Posterior vena cava (tissue), 2 donors: Measurements from ENCODE around the gene CNOT3. TPM values are rescaled to one million over a fixed set of nuclear protein-coding genes. Genes with fewer than 3 reads are reported as not detected.
"Not testable (repeated sequence)": the region's sequence is repeated elsewhere in the genome, so short reads cannot be mapped to it uniquely, and the experiment has no call there.

Experiments used
- DNase-seq: peaks from one replicate; pipeline ENCODE4 v3.0.0-alpha.2; 2020; ENCODE audit warnings: low spot score
- intact Hi-C, 2 donors: fragments of 100-400 bp; cut with DNase I; formaldehyde crosslinking; loops; one replicate each; pipeline versions ENCODE4 v1.14.1 to v1.14.2; 2022 to 2023
- total RNA-seq, 2 donors: library from RNA; stranded (reverse); fragmentation: NEBNext Ultra II Directional; extraction: Animal tissue kit (Norgen Biotek cat#: 25700); gene quantifications; one replicate each; pipeline ENCODE4 v1.2.1, GENCODE V29; 2021
- donor health status: DM: yes; HTN: yes; CAD: no.
- donor health status: DM: yes; HTN: yes; CAD: no.

The CNOT3 gene
- total RNA-seq, 2 donors from 2014 or later = 25.6 to 29.1 TPM

DNA sequence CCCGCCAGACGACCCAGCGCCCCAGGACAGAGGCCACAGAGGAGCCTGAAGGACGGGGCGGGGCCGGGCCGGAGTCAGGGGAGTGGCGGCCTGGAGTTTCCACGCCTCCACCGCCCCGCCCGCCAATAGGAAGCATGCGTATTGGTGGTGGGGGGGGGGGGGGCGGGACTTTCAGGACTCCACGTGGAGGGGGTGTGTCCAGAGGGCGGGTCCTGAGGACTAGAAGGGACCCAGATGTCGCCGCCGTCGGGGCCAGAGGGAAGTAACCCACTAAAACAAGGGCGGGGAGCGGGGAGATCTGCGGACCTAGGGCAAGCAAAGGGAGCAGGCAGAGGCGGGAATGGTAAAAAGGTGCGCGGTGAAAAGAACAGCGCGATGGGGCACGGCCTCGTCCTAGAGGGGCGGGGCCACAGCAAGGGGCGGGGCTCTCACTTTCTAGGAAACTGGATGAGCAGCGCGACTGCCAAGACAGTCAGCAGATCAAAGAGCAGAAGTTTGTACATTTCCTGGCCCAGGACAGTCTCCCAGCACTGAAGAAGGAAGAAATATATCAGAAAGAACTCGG is 24.8 kb downstream of the CNOT3 start:
- DNase-seq = peak; percentile 96
- intact Hi-C loops = no loop called here

DNA sequence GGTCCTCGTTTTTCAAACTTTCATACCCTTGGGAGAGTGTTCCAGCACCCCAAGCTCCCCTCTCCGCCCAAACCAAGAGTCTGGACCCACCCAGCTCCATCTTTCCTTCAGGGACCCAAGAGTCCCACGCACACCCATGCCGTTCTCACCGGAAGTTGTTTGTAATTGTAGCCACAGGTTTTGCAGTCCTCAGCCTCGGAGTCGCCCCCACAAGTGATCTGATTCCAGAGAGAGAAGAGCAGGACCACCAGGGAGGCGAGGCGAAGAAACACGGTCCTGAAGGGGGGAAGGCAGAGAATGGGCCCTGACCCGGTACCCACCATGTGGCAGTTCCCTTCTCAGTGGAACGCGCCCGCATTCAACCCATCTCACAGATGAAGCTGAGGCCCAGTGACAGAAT is 25.3 kb downstream of the CNOT3 start:
- DNase-seq = no peak
- intact Hi-C loops = no loop called here

DNA sequence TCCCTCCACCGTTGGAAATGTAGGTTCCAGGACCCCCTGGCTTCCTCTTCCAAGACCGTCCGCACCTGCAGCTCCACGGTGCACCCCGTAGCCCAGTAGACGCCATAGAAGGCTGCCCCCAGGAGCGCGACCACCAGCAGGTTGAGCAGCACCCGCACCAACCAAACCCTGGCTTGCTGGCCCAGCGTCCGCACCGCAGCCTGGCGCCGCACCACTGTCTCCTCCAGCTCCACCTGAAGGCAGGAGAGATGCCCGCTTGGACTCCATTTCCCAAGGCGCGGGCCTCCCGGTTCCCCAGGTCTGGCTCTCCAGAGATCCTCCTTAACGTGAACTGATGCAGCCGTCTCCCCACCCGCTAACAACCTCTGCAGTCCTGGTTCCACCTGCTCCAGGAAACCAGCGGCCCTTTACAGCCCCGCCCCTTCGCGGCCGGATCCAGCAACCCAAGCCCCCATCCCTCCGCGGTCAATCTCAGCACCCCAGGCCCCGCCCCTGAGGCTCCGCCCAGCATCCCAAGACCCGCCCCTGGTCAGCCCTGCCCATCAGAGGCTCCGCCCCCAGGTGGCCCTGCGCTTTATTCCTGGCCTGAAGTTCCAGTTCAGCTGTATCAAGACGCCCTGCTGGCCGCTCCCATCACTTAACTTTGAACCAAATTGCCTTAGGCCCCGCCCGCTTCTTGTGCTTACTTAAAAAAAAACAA is 27.0 kb downstream of the CNOT3 start:
- peak; percentile 92 for DNase-seq
- intact Hi-C loops = loop anchor here in 1 of 2 donors (5.0 kb wide), 1 partner anchor 68 kb away; no protein-coding TSS in a partner anchor

DNA sequence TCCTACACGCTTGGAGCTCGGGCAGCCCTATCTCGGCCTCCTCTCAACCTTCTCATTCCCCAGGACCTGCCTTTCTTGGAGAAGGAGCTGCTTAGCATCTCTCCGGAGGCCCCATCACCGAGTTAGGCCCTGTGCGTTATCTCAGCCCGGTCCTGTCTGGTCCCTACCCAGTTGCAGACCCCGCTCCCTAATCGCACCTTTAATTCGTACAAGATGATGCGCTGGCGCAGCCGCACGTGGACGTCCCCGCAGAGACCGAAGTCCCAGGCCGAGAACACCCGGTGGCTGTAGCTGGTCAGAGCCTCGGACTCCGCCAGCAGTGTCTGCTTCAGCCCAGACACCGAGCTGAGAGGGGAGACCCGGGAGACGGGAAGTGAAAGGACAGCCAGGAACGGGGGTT is 27.7 kb downstream of the CNOT3 start:
- DNase-seq = no peak
- intact Hi-C loops = loop anchor here in 1 of 2 donors (5.0 kb wide), 1 partner anchor 67 kb away; no protein-coding TSS in a partner anchor

DNA sequence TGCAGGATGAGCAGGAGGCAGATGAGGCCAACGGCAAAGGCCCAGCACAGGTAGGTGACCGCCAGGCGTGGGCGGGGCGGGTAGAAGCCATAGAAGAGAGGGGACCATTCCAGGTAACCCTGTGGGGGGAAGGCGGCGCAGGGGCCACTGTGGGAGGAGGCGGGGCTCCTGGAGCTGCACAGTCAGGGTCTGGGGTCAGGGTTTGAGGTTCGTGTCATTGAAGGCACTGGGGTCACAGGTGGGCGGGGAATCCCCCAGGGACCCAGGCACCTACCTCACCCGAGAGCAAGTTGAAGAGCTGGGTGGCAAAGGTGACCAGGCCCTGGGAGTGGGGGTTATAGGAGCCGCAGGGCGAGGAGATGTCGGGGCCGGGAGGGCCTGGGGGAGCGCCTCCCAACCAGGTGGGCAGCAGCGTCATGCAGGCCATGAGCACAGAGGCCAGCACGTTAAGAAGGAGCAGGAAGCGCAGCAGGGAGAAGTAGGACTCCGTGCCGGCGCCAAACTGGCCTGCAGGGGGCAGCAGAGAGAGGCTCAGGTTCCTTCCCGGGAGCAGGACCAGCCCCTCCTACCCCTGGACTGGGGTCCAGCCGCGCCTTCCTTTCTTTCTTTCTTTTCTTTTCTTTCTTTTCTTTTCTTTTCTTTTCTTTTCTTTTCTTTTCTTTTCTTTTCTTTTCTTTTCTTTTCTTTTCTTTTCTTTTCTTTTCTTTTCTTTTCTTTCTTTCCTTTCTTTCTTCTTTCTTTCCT is 30.8 kb downstream of the CNOT3 start:
- intact Hi-C loops = loop anchor here (2.0 to 5.0 kb wide), 2 partner anchors 62 to 64 kb away; no protein-coding TSS in a partner anchor
- DNase-seq = peak; percentile 99

DNA sequence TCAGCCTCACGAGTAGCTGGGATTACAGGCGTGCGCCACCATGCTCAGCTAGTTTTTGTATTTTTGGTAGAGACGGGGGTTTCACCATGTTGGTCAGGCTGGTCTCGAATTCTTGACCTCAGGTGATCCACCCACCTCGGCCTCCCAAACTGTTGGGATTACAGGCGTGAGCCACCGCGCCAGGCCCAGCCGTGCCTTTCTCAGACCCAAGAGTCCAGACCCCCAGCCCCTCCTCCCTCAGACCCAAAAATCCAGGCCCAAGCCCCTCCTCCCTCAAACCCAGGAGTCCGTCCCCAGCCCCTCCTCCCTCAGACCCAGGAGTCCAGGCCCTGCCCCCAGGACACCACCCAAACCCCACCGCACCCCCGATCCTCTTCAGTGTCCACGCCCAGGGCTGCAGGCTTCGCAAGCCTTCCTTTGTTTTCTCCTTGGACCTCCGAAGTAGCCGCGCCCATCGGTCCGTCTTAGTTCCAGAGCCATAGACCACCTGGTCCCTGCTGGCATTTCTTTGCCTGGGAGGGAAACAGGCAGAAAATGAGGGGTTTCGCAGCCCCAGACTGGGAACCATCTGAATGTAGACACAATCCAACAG is 31.7 kb downstream of the CNOT3 start:
- no peak for DNase-seq
- intact Hi-C loops = loop anchor here (2.0 to 5.0 kb wide), 2 partner anchors 62 to 63 kb away; no protein-coding TSS in a partner anchor

DNA sequence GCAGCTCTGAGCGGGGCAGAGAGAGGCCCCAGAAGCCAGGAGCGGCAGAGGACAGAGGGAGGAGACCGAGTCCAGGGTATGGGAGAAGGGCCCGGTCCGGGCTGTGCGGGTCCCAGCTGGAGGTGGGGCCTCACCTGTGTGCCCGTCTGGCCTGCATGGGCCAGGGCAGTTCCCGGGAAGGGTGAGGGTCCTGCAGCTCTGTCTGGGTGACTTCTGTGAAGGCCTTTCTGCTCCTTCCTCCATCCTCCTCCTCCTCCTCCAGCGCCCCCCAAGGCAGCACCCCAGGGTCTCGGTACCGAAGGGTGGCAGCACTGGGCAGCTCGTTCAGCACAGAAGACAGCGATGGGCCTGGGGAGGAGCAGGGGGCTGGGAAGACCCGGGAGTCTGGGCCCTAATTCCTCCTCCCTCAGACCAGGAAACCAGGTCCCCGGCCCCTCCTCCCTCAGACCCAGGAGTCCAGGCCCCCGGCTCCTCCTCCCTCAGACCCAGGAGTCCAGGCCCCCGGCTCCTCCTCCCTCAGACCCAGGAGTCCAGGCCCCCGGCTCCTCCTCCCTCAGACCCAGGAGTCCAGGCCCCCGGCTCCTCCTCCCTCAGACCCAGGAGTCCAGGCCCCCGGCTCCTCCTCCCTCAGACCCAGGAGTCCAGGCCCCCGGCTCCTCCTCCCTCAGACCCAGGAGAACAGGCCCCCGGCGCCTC is 34.3 kb downstream of the CNOT3 start:
- DNase-seq = not testable (repeated sequence)
- intact Hi-C loops = loop anchor here in 1 of 2 donors (2.0 to 10.0 kb wide), 2 partner anchors 35 to 283 kb away; no protein-coding TSS in a partner anchor

DNA sequence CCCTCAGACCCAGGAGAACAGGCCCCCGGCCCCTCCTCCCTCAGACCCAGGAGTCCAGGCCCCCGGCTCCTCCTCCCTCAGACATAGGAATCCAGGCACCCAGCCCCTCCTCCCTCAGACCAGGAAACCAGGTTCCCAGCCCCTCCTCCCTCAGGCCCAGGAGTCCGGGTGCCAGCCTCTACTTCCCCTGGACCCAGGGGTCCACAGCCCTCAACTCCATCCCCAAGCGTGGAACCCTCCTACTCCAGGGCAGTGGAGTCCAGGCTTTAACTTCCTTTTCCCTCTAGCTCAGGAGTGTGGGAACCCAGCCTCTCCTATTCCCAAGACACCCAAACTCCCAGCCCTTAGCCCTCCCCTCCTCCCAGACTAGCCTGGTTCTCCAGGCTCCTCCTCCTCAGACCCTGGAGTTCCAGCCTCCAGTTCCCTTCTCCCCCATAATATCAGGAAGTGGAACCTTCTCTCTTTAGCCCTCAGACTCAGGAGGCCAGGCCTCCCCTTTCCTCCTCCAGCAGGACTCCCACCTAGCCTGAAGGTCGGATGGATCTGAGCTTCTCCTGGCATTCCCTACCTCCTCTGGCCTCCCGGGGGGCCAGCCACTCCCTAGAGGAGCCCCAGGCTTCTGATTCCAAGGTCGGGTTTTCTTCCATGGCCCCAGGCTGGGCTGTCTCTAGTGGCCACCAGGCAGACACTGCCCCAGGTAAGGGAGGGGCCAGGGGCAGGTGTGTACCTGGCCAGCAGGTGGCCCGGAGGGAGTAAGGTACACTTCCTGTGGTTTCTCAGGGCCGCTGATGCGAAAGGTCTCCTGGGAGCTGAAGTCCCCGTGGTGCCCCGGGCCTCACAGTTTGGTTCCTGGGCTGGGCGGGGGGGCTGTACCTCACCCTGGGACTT is 35.2 kb downstream of the CNOT3 start, which contains the start of gene TMC4:
Gene TMC4 (minus strand): TSS at position 690 of the 888 bp plus-strand sequence. CDS start 43 bp downstream, at position 647.
- intact Hi-C loops = loop anchor here in 1 of 2 donors (2.0 to 10.0 kb wide), 2 partner anchors 34 to 282 kb away; no protein-coding TSS in a partner anchor
- no peak for DNase-seq

DNA sequence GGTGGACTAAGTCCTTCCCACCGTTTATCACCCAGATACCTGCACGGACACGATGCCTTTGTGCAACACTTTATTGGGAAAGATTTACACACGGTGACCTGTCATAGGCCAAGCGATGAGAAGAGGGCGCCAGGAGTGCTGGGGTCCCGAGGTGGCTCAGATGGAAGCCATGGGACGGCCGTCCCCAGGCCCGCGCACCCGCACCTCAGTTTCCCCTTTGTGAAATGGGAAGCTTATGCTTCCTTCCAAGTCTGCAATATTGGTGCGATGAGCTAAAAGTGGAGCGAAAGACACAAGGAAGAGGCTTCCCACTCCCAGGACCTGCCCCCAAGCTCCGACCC is 35.8 kb downstream of the CNOT3 start:
- DNase-seq = no peak
- intact Hi-C loops = loop anchor here in 1 of 2 donors (2.0 to 10.0 kb wide), 2 partner anchors 33 to 281 kb away; no protein-coding TSS in a partner anchor

DNA sequence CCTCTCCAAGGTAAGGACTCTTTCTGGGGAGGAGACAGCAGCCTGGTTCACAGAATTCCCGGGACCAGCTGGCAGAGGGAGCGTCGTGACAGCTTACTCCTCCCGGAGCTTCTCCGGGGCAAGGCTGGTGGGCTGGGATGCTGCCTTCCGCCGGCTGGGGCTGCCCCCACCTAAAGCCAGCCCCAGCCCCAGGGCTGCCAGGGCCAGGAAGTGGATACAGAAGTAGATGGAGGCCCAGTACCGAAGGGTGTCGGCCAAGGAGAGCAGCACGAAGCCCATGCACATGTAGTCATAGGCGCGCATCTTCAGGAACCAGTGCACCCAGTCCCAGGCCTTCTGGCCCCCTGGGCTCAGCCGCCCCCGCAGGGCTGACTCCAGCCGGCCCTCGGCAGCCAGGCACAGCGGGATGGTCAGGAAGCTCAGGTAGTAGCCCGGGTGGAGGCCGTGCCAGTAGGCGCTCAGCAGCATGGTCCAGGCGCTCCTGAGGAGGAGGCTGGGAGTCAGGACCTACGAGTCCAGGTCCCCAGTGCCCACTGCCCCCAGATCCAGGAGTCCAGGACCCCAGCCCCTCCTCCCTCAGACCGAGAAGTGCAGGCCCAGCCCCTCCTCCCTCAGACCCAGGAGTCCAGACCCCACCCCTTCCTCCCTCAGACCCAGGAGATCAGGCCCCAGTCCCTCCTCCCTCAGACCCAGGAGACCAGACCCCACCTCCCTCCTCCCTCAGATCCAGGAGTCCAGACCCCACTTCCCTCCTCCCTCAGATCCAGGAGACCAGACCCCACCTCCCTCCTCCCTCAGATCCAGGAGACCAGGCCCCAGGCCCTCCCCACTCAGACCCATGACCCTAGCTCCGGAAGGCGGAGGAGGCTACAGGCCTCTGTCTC is 36.6 kb downstream of the CNOT3 start:
- peak; percentile 75 for DNase-seq

DNA sequence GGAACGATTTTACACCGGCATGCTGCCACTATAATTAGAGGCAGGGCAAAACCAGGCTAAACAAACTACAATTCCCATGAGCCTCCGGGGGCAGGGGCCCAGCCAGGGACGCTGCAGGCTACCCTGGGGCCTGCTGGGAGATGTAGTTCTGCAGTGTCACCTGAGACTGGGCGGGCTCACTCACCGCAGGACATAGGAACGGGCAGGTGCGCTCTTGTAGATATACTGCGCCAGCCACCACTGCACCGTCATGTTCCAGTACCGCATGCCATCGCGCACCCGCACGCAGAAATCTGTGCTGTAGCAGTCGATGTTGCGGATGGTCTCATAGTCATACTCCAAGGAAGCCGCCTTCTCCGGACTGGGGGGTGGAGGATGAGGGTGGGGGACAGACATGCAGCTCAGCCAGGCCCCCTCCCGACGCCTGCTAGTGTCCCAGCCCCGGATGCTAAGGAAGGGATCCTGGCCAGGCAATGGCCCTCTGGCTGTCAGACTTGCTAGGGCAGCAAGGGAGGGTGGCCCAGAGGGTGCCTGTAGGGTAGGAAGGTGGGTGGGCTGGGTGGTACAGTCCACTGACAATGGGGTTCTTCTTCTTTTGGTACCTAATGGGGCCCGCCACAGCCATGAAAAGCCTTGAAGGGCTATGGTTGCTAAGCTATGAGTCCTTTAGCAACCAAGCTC is 41.2 kb downstream of the CNOT3 start:
- DNase-seq = peak; percentile 71
- intact Hi-C loops = loop anchor here in 1 of 2 donors (10.0 kb wide), 1 partner anchor 276 kb away; no protein-coding TSS in a partner anchor

More for the DNA sequence above, 36.6 kb downstream of the CNOT3 start:
- intact Hi-C loops = loop anchor here in 1 of 2 donors (2.0 to 10.0 kb wide), 2 partner anchors 33 to 281 kb away; no protein-coding TSS in a partner anchor

DNA sequence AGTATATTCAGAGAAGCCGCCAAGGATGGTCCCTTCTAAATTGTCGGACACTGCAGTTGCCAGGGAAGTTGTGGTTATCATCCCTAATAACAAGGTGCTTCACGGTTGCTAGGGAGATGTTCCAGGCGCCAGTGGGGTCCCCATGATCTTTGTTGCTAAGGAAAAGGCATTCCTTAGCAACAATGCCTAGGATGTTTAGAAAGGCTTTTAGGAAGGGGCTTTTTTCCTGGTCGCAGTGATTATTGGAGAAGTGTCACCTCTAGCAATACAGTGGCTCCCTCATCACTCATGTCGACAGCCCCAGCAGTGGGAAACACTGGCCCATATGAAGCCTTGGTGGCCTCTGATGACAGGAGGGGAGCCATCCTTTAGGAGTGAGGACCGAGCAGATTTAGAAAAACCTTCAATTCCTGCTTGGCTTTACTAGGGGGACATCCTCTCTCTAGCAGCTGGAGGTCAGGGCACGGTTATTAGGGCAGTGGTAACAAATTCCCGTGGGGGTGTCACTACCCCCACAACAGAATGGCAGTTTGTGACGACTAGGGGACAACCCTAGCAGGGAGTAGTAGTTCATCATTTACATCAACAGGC is 41.8 kb downstream of the CNOT3 start:
- intact Hi-C loops = loop anchor here in 1 of 2 donors (10.0 kb wide), 1 partner anchor 275 kb away; no protein-coding TSS in a partner anchor

DNA sequence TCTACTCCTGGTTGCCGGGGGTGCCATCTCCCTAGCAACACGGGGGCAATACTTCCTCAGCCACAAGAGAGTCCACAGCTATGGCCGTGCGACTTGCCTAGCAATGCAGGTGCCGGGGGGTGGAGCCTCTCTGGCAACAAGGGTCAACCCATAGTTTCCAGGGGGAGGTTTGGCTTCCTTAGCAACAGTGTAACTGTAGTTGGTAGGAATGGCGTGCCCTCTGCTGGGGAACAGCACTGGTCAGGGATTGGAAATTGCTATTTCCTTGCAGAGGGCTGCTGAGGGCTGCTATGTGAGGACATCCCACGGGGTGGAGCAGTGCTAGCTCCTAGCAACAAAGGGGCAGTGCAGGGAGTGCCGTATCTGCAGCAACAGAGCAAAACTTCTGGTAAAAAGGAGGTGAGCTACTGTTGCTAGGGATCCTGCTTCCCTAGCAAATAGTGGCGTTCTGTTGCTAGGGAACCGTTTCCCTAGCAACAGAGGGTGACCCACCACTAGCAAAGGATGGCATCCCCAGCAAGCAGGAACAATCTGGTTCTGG is 42.4 kb downstream of the CNOT3 start:
- intact Hi-C loops = loop anchor here in 1 of 2 donors (10.0 kb wide), 1 partner anchor 275 kb away; no protein-coding TSS in a partner anchor
- DNase-seq = peak; percentile 80

More for the DNA sequence above, 41.8 kb downstream of the CNOT3 start:
- DNase-seq = no peak

DNA sequence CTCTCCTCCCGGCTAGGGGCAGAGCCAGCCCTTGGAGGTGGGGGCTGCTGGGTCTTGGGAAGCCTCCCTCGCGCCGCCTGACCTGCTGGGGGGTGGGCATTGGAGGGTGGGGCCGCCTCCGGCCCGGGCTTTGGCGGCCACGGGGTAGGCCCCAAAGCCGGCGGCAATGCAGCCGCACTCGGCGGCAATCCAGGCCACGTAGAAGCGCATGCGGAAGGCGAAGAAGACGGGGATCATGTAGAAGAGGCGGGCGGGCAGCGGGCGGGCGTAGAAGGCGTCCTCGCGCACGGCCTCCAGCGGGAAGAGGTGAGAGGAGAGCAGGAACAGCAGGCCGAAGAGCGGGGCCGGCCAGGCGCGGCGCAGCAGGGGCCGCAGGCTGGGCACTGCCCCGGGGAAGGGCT is 43.1 kb downstream of the CNOT3 start:
- DNase-seq = peak; percentile 73
- intact Hi-C loops = no loop called here

DNA sequence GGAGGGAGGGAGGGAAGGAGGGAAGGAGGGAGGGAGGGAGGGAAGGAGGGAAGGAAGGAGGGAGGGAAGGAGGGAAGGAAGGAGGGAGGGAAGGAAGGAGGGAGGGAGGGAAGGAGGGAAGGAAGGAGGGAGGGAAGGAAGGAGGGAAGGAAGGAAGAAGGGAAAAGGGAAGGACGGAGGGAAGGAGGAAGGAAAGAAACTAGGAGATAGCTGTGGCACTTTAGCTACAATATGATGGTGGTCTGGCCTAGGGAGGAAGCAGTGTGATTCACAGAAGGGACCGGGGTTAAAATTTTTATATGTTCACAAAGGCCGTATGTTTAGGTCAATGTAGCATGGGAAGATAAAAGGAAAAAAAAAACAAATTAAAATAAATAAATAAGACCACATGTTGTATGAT is 44.3 kb downstream of the CNOT3 start:
- intact Hi-C loops = not testable (repeated sequence)

More for the DNA sequence above, 44.3 kb downstream of the CNOT3 start:
- not testable (repeated sequence) for DNase-seq
